HG02763 (cell line): ENCODE data around the gene EDN3.

ENCODE experiments used
- ATAC-seq: cut with Tn5 transposase; IDR thresholded peaks from one replicate; pipeline ENCODE4 v1.9.1; 2021; ENCODE audit warnings: mild to moderate bottlenecking, moderate library complexity; ENCODE audit not compliant: unreplicated experiment

The EDN3 gene

GRCh38 chr20:59360934-59361333, 60.5 kb downstream of the EDN3 start:
- no peak for ATAC-seq

- ATAC-seq, result no peak
Measured at GRCh38 chr20:59361411-59361810, 61.0 kb downstream of the EDN3 start.

GRCh38 chr20:59363101-59363500, 62.7 kb downstream of the EDN3 start:
- no peak for ATAC-seq

GRCh38 chr20:59364611-59365010, 64.2 kb downstream of the EDN3 start:
- ATAC-seq, result no peak

GRCh38 chr20:59365611-59366285, 65.3 kb downstream of the EDN3 start:
- ATAC-seq, result no peak

GRCh38 chr20:59371431-59371830, 71.0 kb downstream of the EDN3 start:
- no peak for ATAC-seq

GRCh38 chr20:59374261-59374660, 73.8 kb downstream of the EDN3 start:
- no peak for ATAC-seq

GRCh38 chr20:59375541-59375940, 75.1 kb downstream of the EDN3 start:
- ATAC-seq, result no peak
